ENCODE data around the gene SAMD4B.

The SAMD4B gene

GRCh38 chr19:39356647-39357046 is 14.4 kb downstream of the SAMD4B start:
- TF ChIP-seq GABPA (IDR thresholded peaks at IDR 0.05; ENCODE audit: low read depth) (no peak), REST (IDR thresholded peaks at IDR 0.05; ENCODE audit: insufficient replicate concordance, low read depth) (no peak), SPI1 (IDR thresholded peaks at IDR 0.05; ENCODE audit: borderline replicate concordance, low read depth) (no peak), CTCF (IDR thresholded peaks at IDR 0.05; ENCODE audit: insufficient read depth, low read length) (no peak), POLR2AphosphoS5 (IDR thresholded peaks at IDR 0.05; ENCODE audit: low read depth) (no peak)
- Histone ChIP-seq H3K27ac (replicated peaks) (no peak overlapping the region), H3K27me3 (ENCODE audit: insufficient read depth, poor library complexity, severe bottlenecking) (no peaks in the 10 kb centered on the region), H3K4me3 (replicated peaks; ENCODE audit: insufficient read depth, low read length) (no peak overlapping the region)
- no peak for DNase-seq (ENCODE audit: low read depth in 1 of 2, low spot score in 1 of 2)

GRCh38 chr19:39359026-39359425 is 16.8 kb downstream of the SAMD4B start:
- H3K4me3 ChIP-seq (replicated peaks; ENCODE audit: insufficient read depth, low read length), result no peak overlapping the region
- no peak for TF ChIP-seq CTCF (IDR thresholded peaks at IDR 0.05; ENCODE audit: insufficient read depth, low read length)
- TF ChIP-seq GABPA (IDR thresholded peaks at IDR 0.05; ENCODE audit: low read depth), result no peak
- no peak for TF ChIP-seq SPI1 (IDR thresholded peaks at IDR 0.05; ENCODE audit: borderline replicate concordance, low read depth)
- TF ChIP-seq REST (IDR thresholded peaks at IDR 0.05; ENCODE audit: insufficient replicate concordance, low read depth), result no peak
- no peak for TF ChIP-seq POLR2AphosphoS5 (IDR thresholded peaks at IDR 0.05; ENCODE audit: low read depth)
- no peaks in the 10 kb centered on the region for H3K27me3 ChIP-seq (ENCODE audit: insufficient read depth, poor library complexity, severe bottlenecking)
- H3K27ac ChIP-seq (replicated peaks), result no peak overlapping the region
- no peak for DNase-seq (ENCODE audit: low read depth in 1 of 2, low spot score in 1 of 2)

GRCh38 chr19:39360599-39360998 is 18.4 kb downstream of the SAMD4B start:
- no peaks in the 10 kb centered on the region for H3K27me3 ChIP-seq (ENCODE audit: insufficient read depth, poor library complexity, severe bottlenecking)
- no peak overlapping the region for H3K4me3 ChIP-seq (replicated peaks; ENCODE audit: insufficient read depth, low read length)
- TF ChIP-seq GABPA (IDR thresholded peaks at IDR 0.05; ENCODE audit: low read depth) (no peak), CTCF (IDR thresholded peaks at IDR 0.05; ENCODE audit: insufficient read depth, low read length) (no peak)
- DNase-seq (ENCODE audit: low read depth in 1 of 2, low spot score in 1 of 2), result no peak
- H3K27ac ChIP-seq (replicated peaks), result no peak overlapping the region

Measured in HL-60 (cell line).